ENCODE data around the gene SUGP1.

GRCh38 chr19:19305696-19306095, 14.6 kb downstream of the SUGP1 start:
- TF ChIP-seq CTCF (IDR thresholded peaks at IDR 0.05), result no peak
- no peak for TF ChIP-seq POLR2A (IDR thresholded peaks at IDR 0.05)
